H9 (cell line): ENCODE measurements around the gene TBC1D8. TPM values are rescaled to one million over a fixed set of nuclear protein-coding genes. Genes with fewer than 3 reads are reported as not detected.

Source experiments
- DNase-seq: peaks from one replicate; pipeline ENCODE4 v3.0.0-alpha.2; 2017
- H2AFZ ChIP-seq: one replicate; pipeline ENCODE4 v1.6.1; 2013; ENCODE audit warnings: mild to moderate bottlenecking, low read length, control low read depth, moderate library complexity
- H2AK5ac ChIP-seq: 2 replicates; pipeline ENCODE4 v1.6.1; 2013; ENCODE audit warnings: low read length, control low read depth, mixed read lengths; ENCODE audit not compliant: insufficient read length
- H2BK120ac ChIP-seq: one replicate; pipeline ENCODE4 v1.6.1; 2013; ENCODE audit warnings: low read depth, mild to moderate bottlenecking, low read length, control low read depth, inconsistent platforms; ENCODE audit not compliant: poor library complexity, severe bottlenecking
- H2BK12ac ChIP-seq: 2 replicates; pipeline ENCODE4 v1.6.1; 2013; ENCODE audit warnings: low read length, control low read depth, mixed read lengths, low read depth; ENCODE audit not compliant: insufficient read length
- H2BK15ac ChIP-seq: 2 replicates; pipeline ENCODE4 v1.6.1; 2013; ENCODE audit warnings: low read depth, low read length, control low read depth
- H2BK20ac ChIP-seq: one replicate; pipeline ENCODE4 v1.6.1; 2013; ENCODE audit warnings: low read depth, mild to moderate bottlenecking, low read length, control low read depth, inconsistent platforms; ENCODE audit not compliant: poor library complexity, severe bottlenecking
- H2BK5ac ChIP-seq: 2 replicates; pipeline ENCODE4 v1.6.1; 2013; ENCODE audit warnings: low read length, control low read depth, mixed read lengths; ENCODE audit not compliant: insufficient read length
- H3K14ac ChIP-seq: 2 replicates; pipeline ENCODE4 v1.6.1; 2013; ENCODE audit warnings: low read length, control low read depth; ENCODE audit not compliant: insufficient read depth
- H3K18ac ChIP-seq: 2 replicates; pipeline ENCODE4 v1.6.1; 2013; ENCODE audit warnings: low read depth, mild to moderate bottlenecking, mixed read lengths, low read length, control low read depth; ENCODE audit not compliant: insufficient read length
- H3K23ac ChIP-seq: 2 replicates; pipeline ENCODE4 v1.6.1; 2013; ENCODE audit warnings: low read length, control low read depth, mixed read lengths, low read depth; ENCODE audit not compliant: insufficient read length
- H3K23me2 ChIP-seq: 2 replicates; pipeline ENCODE4 v1.6.1; 2013; ENCODE audit warnings: low read depth, mild to moderate bottlenecking, mixed read lengths, low read length, control low read depth; ENCODE audit not compliant: insufficient read length, poor library complexity, severe bottlenecking
- H3K27ac ChIP-seq: 2 replicates; pipeline ENCODE4 v1.5.1; 2013; ENCODE audit warnings: low read length, control low read depth, mixed read lengths, low read depth; ENCODE audit not compliant: insufficient read length
- H3K27me3 ChIP-seq: 2 replicates; pipeline ENCODE4 v1.6.1; 2013; ENCODE audit warnings: low read length, control low read depth, inconsistent platforms; ENCODE audit not compliant: insufficient read depth
- H3K4ac ChIP-seq: 2 replicates; pipeline ENCODE4 v1.6.1; 2013; ENCODE audit warnings: low read depth, mild to moderate bottlenecking, control low read depth, inconsistent platforms, low read length, moderate library complexity
- H3K4me1 ChIP-seq: 2 replicates; pipeline ENCODE4 v1.6.1; 2013; ENCODE audit warnings: low read length, control low read depth, inconsistent platforms; ENCODE audit not compliant: insufficient read depth
- H3K4me2 ChIP-seq: 2 replicates; pipeline ENCODE4 v1.6.1; 2013; ENCODE audit warnings: low read length, control low read depth, mixed read lengths; ENCODE audit not compliant: insufficient read length, insufficient read depth
- H3K56ac ChIP-seq: 2 replicates; pipeline ENCODE4 v1.6.1; 2013; ENCODE audit warnings: low read depth, mild to moderate bottlenecking, mixed read lengths, low read length, control low read depth; ENCODE audit not compliant: insufficient read length
- H3K79me1 ChIP-seq: 2 replicates; pipeline ENCODE4 v1.6.1; 2013; ENCODE audit warnings: low read depth, mild to moderate bottlenecking, moderate library complexity, low read length, control low read depth, inconsistent platforms; ENCODE audit not compliant: insufficient read depth, poor library complexity, severe bottlenecking
- H3K79me2 ChIP-seq: 2 replicates; pipeline ENCODE4 v1.6.1; 2013; ENCODE audit warnings: low read length, control low read depth, inconsistent platforms; ENCODE audit not compliant: insufficient read depth
- H3K9ac ChIP-seq: 2 replicates; pipeline ENCODE4 v1.6.1; 2013; ENCODE audit warnings: low read length, control low read depth, mixed read lengths; ENCODE audit not compliant: insufficient read length; ENCODE audit errors: extremely low read depth
- H3K9me3 ChIP-seq: one replicate; pipeline ENCODE4 v1.6.1; 2013; ENCODE audit warnings: low read depth, low read length, inconsistent platforms; ENCODE audit not compliant: control insufficient read depth
- H3T11ph ChIP-seq: one replicate; pipeline ENCODE4 v1.6.1; 2013; ENCODE audit warnings: mild to moderate bottlenecking, low read length, control low read depth, inconsistent platforms
- H4K20me1 ChIP-seq: one replicate; pipeline ENCODE4 v1.6.1; 2013; ENCODE audit not compliant: control insufficient read depth, insufficient read length, insufficient read depth
- H4K5ac ChIP-seq: 2 replicates; pipeline ENCODE4 v1.6.1; 2013; ENCODE audit warnings: low read depth, mild to moderate bottlenecking, mixed read lengths, low read length, control low read depth; ENCODE audit not compliant: insufficient read length
- H4K8ac ChIP-seq: replicated peaks from 2 replicates; pipeline ENCODE4 v1.6.1; 2013; ENCODE audit warnings: low read length, control low read depth, mixed read lengths, low read depth; ENCODE audit not compliant: insufficient read length
- H4K91ac ChIP-seq: 2 replicates; pipeline ENCODE4 v1.6.1; 2013; ENCODE audit warnings: low read depth, mild to moderate bottlenecking, moderate library complexity, mixed read lengths, low read length, control low read depth; ENCODE audit not compliant: insufficient read length
- H3K27ac Mint-ChIP-seq, 3 experiments: 2 replicates in 2 of 3; 3 replicates in 1 of 3; pipeline ENCODE4 v1.8.0; 2020 to 2021; ENCODE audit warnings: mixed read lengths in 3 of 3, mild to moderate bottlenecking in 1 of 3, moderate library complexity in 1 of 3
- H3K27me3 Mint-ChIP-seq: 2 replicates; pipeline ENCODE4 v1.8.0; 2021; ENCODE audit warnings: low read depth, mild to moderate bottlenecking, moderate library complexity, mixed read lengths
- H3K36me3 Mint-ChIP-seq, 3 experiments: 2 replicates in 2 of 3; 3 replicates in 1 of 3; pipeline ENCODE4 v1.8.0; 2020 to 2021; ENCODE audit warnings: low read depth in 3 of 3, mixed read lengths in 3 of 3; ENCODE audit not compliant: insufficient read depth in 1 of 3
- H3K4me1 Mint-ChIP-seq, 2 experiments: 2 replicates each; pipeline ENCODE4 v1.8.0; 2020; ENCODE audit warnings: mixed read lengths in 2 of 2
- H3K4me3 Mint-ChIP-seq, 2 experiments: 2 replicates in 1 of 2; 3 replicates in 1 of 2; pipeline ENCODE4 v1.8.0; 2020 to 2021; ENCODE audit warnings: mild to moderate bottlenecking in 2 of 2, mixed read lengths in 2 of 2, moderate library complexity in 1 of 2
- H3K9me3 Mint-ChIP-seq, 2 experiments: 2 replicates in 1 of 2; 3 replicates in 1 of 2; pipeline ENCODE4 v1.8.0; 2020; ENCODE audit warnings: mild to moderate bottlenecking in 2 of 2, mixed read lengths in 2 of 2, moderate library complexity in 1 of 2
- CTCF ChIP-seq: fragments of 200-600 bp; sonication (generic); conservative IDR thresholded peaks from 3 replicates; pipeline ENCODE4 v1.8.0; 2021; ENCODE audit warnings: antibody characterized with exemption, mild to moderate bottlenecking
- WGBS: extraction: QIAGEN DNeasy Blood & Tissue Kit; methylation state at CpG from one replicate; pipeline ENCODE4 v1.1.7; 2013; ENCODE audit warnings: missing lambda C conversion rate, low lambda C conversion rate, mixed read lengths; ENCODE audit not compliant: insufficient read length; ENCODE audit errors: extremely low coverage; 5-methylcytosine and 5-hydroxymethylcytosine counted together
- total RNA-seq: library from RNA; stranded (reverse); gene quantifications from 2 replicates; pipeline ENCODE4 v1.2.1, GENCODE V29; 2021

TBC1D8 gene
- total RNA-seq, 1 experiment from 2014 or later: 16.6 TPM

- no peak overlapping the region for H3T11ph ChIP-seq
- H4K5ac ChIP-seq: no peak overlapping the region
- no peak overlapping the region for H2AFZ ChIP-seq
- DNase-seq: no peak
- H3K4me1 ChIP-seq: no peaks in the 10 kb centered on the region
- no peaks in the 10 kb centered on the region for H3K27me3 ChIP-seq
- H3K27ac Mint-ChIP-seq: no peak overlapping the region
- no peaks in the 10 kb centered on the region for H4K20me1 ChIP-seq
- H4K8ac ChIP-seq: no peak overlapping the region
- no peak overlapping the region for H4K91ac ChIP-seq
- H3K9me3 ChIP-seq: no peaks in the 10 kb centered on the region
- H3K18ac ChIP-seq: no peak overlapping the region
- no peaks in the 10 kb centered on the region for H3K23me2 ChIP-seq
- no peak overlapping the region for H3K4me3 Mint-ChIP-seq
- TF ChIP-seq CTCF: no peak
- H3K9me3 Mint-ChIP-seq: no peaks in the 10 kb centered on the region
- no peak overlapping the region for H3K27ac ChIP-seq
- no peak overlapping the region for H3K14ac ChIP-seq
- WGBS: no CpG with 5 or more reads among the region's 12 CpGs
- no peak overlapping the region for H2AK5ac ChIP-seq
- H3K23ac ChIP-seq: no peak overlapping the region
- H2BK20ac ChIP-seq: no peak overlapping the region
- H2BK5ac ChIP-seq: no peak overlapping the region
- no peak overlapping the region for H2BK120ac ChIP-seq
- no peak overlapping the region for H3K4me2 ChIP-seq
- H3K9ac ChIP-seq: no peak overlapping the region
- no peaks in the 10 kb centered on the region for H3K79me2 ChIP-seq
- H3K56ac ChIP-seq: no peak overlapping the region
- H2BK15ac ChIP-seq: no peak overlapping the region
- H2BK12ac ChIP-seq: no peak overlapping the region
- no peaks in the 10 kb centered on the region for H3K36me3 Mint-ChIP-seq
- H3K4ac ChIP-seq: no peak overlapping the region
- H3K27me3 Mint-ChIP-seq: no peaks in the 10 kb centered on the region; the same call in none of the 2 replicates
- no peaks in the 10 kb centered on the region for H3K79me1 ChIP-seq
- peaks cover 11 to 17% of the 10 kb centered on the region in 2 experiments; a peak in 3 of 4 replicates for H3K4me1 Mint-ChIP-seq
These were observed 188.7 kb downstream of the TBC1D8 start for GRCh38 chr2:100962366-100963025.
